Keratinocyte (primary cell): ENCODE measurements around the gene ST8SIA6. TPM values are rescaled to one million over a fixed set of nuclear protein-coding genes. Genes with fewer than 3 reads are reported as not detected.

ENCODE experiments used
- DNase-seq: peaks from one replicate; pipeline ENCODE4 v3.0.0-alpha.2; 2011; ENCODE audit warnings: low read depth, missing footprints, low spot score
- FAIRE-seq: peaks from 2 replicates; lab custom pipeline; 2011; peaks lifted over from hg19 to GRCh38; lab: Jason Lieb, UNC
- H2AFZ ChIP-seq: 2 replicates; pipeline ENCODE4 v1.6.0; 2012; ENCODE audit warnings: low read length, control low read depth, inconsistent platforms; ENCODE audit not compliant: control insufficient read depth
- H3K27ac ChIP-seq: 2 replicates; pipeline ENCODE4 v1.5.1; 2011; ENCODE audit warnings: low read length; ENCODE audit not compliant: control insufficient read depth, insufficient read depth
- H3K27me3 ChIP-seq: 3 replicates; pipeline ENCODE4 v1.6.0; 2011; ENCODE audit warnings: low read length; ENCODE audit not compliant: control insufficient read depth, insufficient read depth; ENCODE audit errors: extremely low read depth
- H3K36me3 ChIP-seq, 2 experiments: 2 replicates in 1 of 2; 3 replicates in 1 of 2; pipeline ENCODE4 v1.5.1; 2011; ENCODE audit warnings: low read length in 2 of 2, mild to moderate bottlenecking in 1 of 2; ENCODE audit not compliant: control insufficient read depth in 2 of 2, insufficient read depth in 2 of 2; ENCODE audit errors: extremely low read depth in 1 of 2
- H3K4me1 ChIP-seq: 3 replicates; pipeline ENCODE4 v1.5.1; 2011; ENCODE audit warnings: low read length; ENCODE audit not compliant: control insufficient read depth, insufficient read depth; ENCODE audit errors: extremely low read depth
- H3K4me2 ChIP-seq: 3 replicates; pipeline ENCODE4 v1.6.0; 2011; ENCODE audit warnings: low read depth, low read length; ENCODE audit not compliant: control insufficient read depth, insufficient read depth; ENCODE audit errors: extremely low read depth
- H3K4me3 ChIP-seq, 3 experiments: fragments of 200-600 bp in 1 of 3; sonication (generic) in 1 of 3; 2 replicates in 2 of 3; 3 replicates in 1 of 3; pipeline ENCODE4 v1.5.1; 2011 to 2016; ENCODE audit warnings: low read length in 3 of 3, mild to moderate bottlenecking in 3 of 3, control low read depth in 2 of 3, inconsistent platforms in 1 of 3, low read depth in 1 of 3, mixed read lengths in 1 of 3, mixed run types in 1 of 3, moderate library complexity in 1 of 3; ENCODE audit not compliant: control insufficient read depth in 2 of 3, insufficient read depth in 2 of 3; ENCODE audit errors: extremely low read depth in 1 of 3
- H3K79me2 ChIP-seq: 2 replicates; pipeline ENCODE4 v1.6.0; 2012; ENCODE audit warnings: low read length; ENCODE audit not compliant: control insufficient read depth, insufficient read depth
- H3K9ac ChIP-seq: 3 replicates; pipeline ENCODE4 v1.6.0; 2011; ENCODE audit warnings: low read length; ENCODE audit not compliant: control insufficient read depth, insufficient read depth; ENCODE audit errors: extremely low read depth
- H3K9me1 ChIP-seq: 3 replicates; pipeline ENCODE4 v1.6.0; 2011; ENCODE audit warnings: low read length; ENCODE audit not compliant: control insufficient read depth, insufficient read depth; ENCODE audit errors: extremely low read depth
- H3K9me3 ChIP-seq: 2 replicates; pipeline ENCODE4 v1.5.1; 2012; ENCODE audit warnings: low read depth, low read length; ENCODE audit not compliant: control insufficient read depth
- H4K20me1 ChIP-seq: 3 replicates; pipeline ENCODE4 v1.6.0; 2011; ENCODE audit warnings: low read length; ENCODE audit not compliant: control insufficient read depth, insufficient read depth; ENCODE audit errors: extremely low read depth
- CTCF ChIP-seq, 3 experiments: IDR thresholded peaks in 1 of 3; conservative IDR thresholded peaks in 1 of 3; optimal IDR thresholded peaks in 1 of 3; 2 replicates in 2 of 3; 3 replicates in 1 of 3; pipeline versions ENCODE3 to v1.5.1; 2011; ENCODE audit warnings: low read length in 3 of 3, mild to moderate bottlenecking in 3 of 3, moderate library complexity in 2 of 3, control low read depth in 1 of 3, inconsistent platforms in 1 of 3; ENCODE audit not compliant: insufficient read depth in 2 of 3; ENCODE audit errors: extremely low read depth in 1 of 3
- EZH2 ChIP-seq: IDR thresholded peaks from one replicate; pipeline ENCODE4 v1.6.1; 2012; ENCODE audit warnings: inconsistent platforms, mild to moderate bottlenecking, low read length, moderate library complexity
- dilution Hi-C: fragments of 300-500 bp; cut with MboI; formaldehyde crosslinking; loops from one replicate; pipeline ENCODE4 v1.7.0; 2020; ENCODE audit warnings: low sequenced_read_pairs; ENCODE audit not compliant: extremely low pct_ligation_motif_present
- polyA plus RNA-seq, 5 experiments: library from polyadenylated mRNA; depleted of rRNA in 3 of 5; stranded (reverse) in 3 of 5; stranded (forward) in 1 of 5; unstranded in 1 of 5; fragments of >200 nt; gene quantifications; 1 replicate in 1 of 5; 2 replicates in 3 of 5; 3 replicates in 1 of 5; pipeline versions ENCODE4 v1.2.1 to v1.2.3, GENCODE V29; 2011 to 2012; ENCODE audit warnings: missing spikeins in 2 of 5, low read depth in 1 of 5, low replicate concordance in 1 of 5

The ST8SIA6 gene
- polyA plus RNA-seq, 1 donor (not counting 4 experiments of a cell fraction or from before 2014, with no cell fraction given), result not detected

GRCh38 chr10:17383801-17384555 is 70.4 kb downstream of the ST8SIA6 start:
- peaks cover 7% of the 10 kb centered on the region for H3K4me1 ChIP-seq
- no peak for TF ChIP-seq CTCF (optimal IDR thresholded peaks at IDR 0.05 in 1 of 3, IDR thresholded peaks at IDR 0.05 in 1 of 3, conservative IDR thresholded peaks at IDR 0.05 in 1 of 3; ENCODE audit: extremely low read depth in 1 of 3, insufficient read depth in 2 of 3, low read length in 3 of 3)
- no peak for TF ChIP-seq EZH2
- H3K4me3 ChIP-seq, result no peak overlapping the region
- no peaks in the 10 kb centered on the region for H3K36me3 ChIP-seq
- no peaks in the 10 kb centered on the region for H3K79me2 ChIP-seq
- no peak overlapping the region for H3K9ac ChIP-seq
- no peaks in the 10 kb centered on the region for H4K20me1 ChIP-seq
- H3K27me3 ChIP-seq, result no peaks in the 10 kb centered on the region
- H3K27ac ChIP-seq, result no peak overlapping the region
- no peak overlapping the region for H2AFZ ChIP-seq
- DNase-seq, result no peak
- no peaks in the 10 kb centered on the region for H3K9me3 ChIP-seq
- FAIRE-seq, result no peak
- dilution Hi-C loops, result no loop called here
- H3K9me1 ChIP-seq, result no peaks in the 10 kb centered on the region
- no peak overlapping the region for H3K4me2 ChIP-seq

- Histone ChIP-seq H3K9me3 (no peaks in the 10 kb centered on the region), H4K20me1 (no peaks in the 10 kb centered on the region), H3K27me3 (no peaks in the 10 kb centered on the region), H3K4me3 (no peak overlapping the region), H3K36me3 (no peaks in the 10 kb centered on the region), H2AFZ (no peak overlapping the region), H3K4me1 (no peaks in the 10 kb centered on the region), H3K9me1 (no peaks in the 10 kb centered on the region), H3K27ac (no peak overlapping the region), H3K9ac (no peak overlapping the region), H3K79me2 (no peaks in the 10 kb centered on the region), H3K4me2 (no peak overlapping the region)
- DNase-seq, result no peak
- dilution Hi-C loops, result no loop called here
- no peak for TF ChIP-seq CTCF (optimal IDR thresholded peaks at IDR 0.05 in 1 of 3, IDR thresholded peaks at IDR 0.05 in 1 of 3, conservative IDR thresholded peaks at IDR 0.05 in 1 of 3; ENCODE audit: extremely low read depth in 1 of 3, insufficient read depth in 2 of 3, low read length in 3 of 3)
- TF ChIP-seq EZH2, result no peak
- FAIRE-seq, result no peak
Observed at GRCh38 chr10:17381502-17382142, 72.8 kb downstream of the ST8SIA6 start.
